Stimulated activated naive CD8-positive, alpha-beta T cell treated with anti-CD3 and anti-CD28 coated beads, Interleukin-15, Interleukin-2, amounts not matched to agents 100 U/mL and 50 U/mL, for 24 hours (primary cell): ENCODE results near the gene ACP6.

Experiments
- ATAC-seq: fragments of 150-1000 bp; cut with Tn5 transposase; one replicate; pipeline ENCODE4 v1.10.0; 2021
- DNase-seq: peaks from one replicate; pipeline ENCODE4 v3.0.0; 2021

The ACP6 gene

GRCh38 chr1:147651466-147651865 is 18.9 kb downstream of the ACP6 start:
- ATAC-seq (no peak), DNase-seq (no peak)

- no peak for ATAC-seq
- no peak for DNase-seq
Observed at GRCh38 chr1:147648933-147649332, 21.4 kb downstream of the ACP6 start.

DNA sequence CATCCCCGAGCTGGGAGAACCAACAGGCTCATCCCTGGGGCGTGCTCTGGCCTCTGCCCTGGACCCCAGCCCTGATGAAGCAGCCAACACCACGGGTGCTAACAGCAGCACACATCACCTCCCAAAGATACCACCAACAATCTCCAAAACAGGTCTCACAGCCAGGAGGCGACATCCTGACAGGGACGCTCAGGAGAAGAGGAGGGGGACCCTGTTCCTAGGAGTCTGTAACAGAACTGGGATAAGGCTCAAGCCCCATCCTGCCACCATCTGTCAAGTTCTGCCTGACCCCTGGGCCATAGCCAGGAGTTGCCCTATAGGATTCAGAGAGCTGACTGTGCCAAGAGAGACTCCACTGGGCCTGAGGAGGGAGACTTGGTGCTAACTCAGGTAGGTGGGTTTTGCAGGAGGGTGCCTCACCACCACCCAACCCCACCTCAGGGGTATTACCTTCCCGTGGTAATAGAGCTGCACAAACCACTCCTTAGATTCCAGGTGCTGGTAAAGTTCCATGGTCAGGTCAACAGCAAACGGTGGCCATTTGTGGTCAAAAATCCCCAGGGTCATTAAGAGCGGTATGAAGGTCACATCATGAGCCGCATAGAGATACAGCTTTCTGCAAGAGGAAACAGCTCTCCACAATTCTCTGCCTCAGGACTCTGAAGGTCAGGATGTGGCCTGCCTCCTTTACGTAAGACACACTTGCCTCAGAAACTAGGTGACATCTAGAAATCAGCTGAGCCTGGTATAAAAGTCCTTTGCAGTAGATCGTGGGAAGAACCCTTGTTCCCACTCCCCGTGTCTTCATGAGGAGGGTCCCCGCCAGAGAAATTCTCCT is 22.3 kb downstream of the ACP6 start:
- ATAC-seq (peak; percentile 82), DNase-seq (peak; percentile 29)

- ATAC-seq, result no peak
- DNase-seq, result no peak
Observed at GRCh38 chr1:147643974-147644373, 26.4 kb downstream of the ACP6 start.

DNA sequence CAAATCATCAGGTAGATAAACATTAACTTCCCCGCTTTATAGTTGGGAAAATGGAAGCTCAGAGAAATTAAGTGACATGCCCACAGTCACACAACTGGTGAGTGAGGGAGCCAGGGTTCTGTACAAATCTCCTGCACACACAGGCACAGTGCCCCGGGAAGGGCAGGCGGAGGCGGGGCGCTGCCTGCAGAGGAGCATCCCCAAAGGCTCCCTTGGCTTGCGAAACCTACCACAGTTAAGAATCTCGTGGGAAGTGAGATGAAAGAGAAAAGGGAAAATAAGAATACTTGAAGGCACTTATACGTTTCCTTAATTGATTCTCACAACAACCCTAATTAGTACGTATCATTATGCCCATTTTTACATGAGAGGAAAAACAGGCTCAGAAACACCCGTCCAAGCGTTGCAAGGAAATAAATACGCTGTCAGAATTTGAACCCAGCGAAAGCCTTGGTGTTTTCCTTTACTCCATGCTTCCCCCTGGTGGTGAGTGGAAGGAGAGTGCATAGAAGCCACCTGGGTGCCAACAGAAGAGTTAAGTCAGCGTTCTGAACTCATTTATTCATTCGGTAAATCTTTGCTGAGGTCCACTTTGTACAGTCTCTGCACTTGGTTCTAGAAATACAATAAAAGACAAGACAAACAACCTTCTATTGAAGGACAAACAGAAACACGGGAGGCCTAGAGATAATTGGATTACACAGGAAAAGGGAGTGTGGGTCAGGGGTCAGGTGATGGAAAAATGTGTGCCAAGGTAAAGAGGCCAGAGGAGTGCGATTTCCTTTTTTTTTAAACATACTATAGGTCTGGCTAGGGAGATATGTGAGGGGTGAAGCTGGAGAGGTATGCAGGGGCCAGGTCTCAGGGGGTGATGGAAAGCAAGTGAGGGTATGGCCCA is 28.4 kb downstream of the ACP6 start:
- DNase-seq, result peak; percentile 59
- no peak for ATAC-seq

- no peak for DNase-seq
- no peak for ATAC-seq
Observed at GRCh38 chr1:147641291-147641690, 29.0 kb downstream of the ACP6 start.

- DNase-seq (peak; percentile 84), ATAC-seq (peak; percentile 99)
Observed at GRCh38 chr1:147640553-147641165, 29.7 kb downstream of the ACP6 start.

- ATAC-seq, result no peak
- no peak for DNase-seq
Observed at GRCh38 chr1:147636314-147636713, 34.0 kb downstream of the ACP6 start.

DNA sequence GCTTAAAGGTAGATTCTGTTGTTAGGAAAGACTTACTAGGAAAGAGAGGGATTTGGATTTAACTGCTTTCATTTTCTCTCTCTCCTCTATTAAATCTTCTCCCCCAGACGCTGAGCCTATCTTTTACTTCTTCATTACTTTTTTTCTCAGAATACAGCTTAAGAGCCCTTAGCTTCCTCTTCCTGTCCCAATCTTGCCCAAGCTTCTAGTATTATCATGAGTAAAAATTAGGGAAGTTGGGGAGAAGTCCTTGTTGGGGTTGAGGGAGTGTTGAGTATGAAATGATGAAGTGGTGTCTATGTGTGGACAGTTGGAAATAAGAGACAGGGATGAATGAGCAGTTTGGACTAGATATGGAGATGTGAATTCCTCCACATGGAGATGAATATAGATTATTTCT is 35.0 kb downstream of the ACP6 start:
- ATAC-seq, result no peak
- DNase-seq, result no peak

- DNase-seq (no peak), ATAC-seq (no peak)
Observed at GRCh38 chr1:147634645-147635044, 35.7 kb downstream of the ACP6 start.

- ATAC-seq, result no peak
- no peak for DNase-seq
Observed at GRCh38 chr1:147633759-147634158, 36.6 kb downstream of the ACP6 start.

DNA sequence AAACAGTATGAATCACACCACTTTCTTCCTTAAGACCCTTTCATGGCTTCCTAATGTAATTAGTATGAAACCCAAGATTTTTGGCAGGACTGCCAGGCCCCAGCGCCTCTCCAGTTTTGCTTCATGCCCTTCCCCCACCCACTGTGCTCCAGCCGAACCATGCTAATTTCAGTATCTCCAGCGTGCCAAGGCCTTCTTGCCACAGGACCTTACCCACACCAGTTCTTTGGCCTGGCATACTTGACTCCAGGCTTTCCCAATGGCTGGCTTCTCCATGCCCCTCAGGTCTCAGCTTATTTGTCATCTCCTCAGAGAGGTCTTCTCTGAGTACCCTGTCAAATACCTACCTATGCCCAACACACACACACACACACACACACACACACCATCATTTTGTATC is 38.5 kb downstream of the ACP6 start:
- ATAC-seq (no peak), DNase-seq (no peak)

- DNase-seq, result no peak
- ATAC-seq, result no peak
Observed at GRCh38 chr1:147630447-147630846, 39.9 kb downstream of the ACP6 start.

DNA sequence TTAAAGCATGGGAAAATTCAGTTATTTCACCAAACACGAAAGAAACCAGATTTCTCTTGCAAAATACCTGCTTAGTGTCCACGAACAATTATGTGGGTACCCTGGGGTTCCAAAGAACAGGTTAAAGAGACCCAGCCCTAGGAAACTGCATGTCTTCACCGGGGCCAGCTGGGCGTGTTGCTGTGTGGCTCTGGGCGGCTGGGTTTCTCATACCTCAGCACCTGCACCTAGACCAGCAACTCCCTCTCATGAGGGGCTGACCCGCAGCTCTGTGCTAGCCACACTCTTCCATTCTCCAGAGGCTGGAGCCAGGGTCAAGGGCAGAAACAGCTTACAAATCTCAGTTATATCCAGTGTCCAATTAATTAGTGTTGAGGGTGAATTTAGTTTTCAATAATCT is 40.3 kb downstream of the ACP6 start:
- ATAC-seq, result no peak
- DNase-seq, result no peak

GRCh38 chr1:147628441-147628840 is 41.9 kb downstream of the ACP6 start:
- DNase-seq (no peak), ATAC-seq (no peak)

DNA sequence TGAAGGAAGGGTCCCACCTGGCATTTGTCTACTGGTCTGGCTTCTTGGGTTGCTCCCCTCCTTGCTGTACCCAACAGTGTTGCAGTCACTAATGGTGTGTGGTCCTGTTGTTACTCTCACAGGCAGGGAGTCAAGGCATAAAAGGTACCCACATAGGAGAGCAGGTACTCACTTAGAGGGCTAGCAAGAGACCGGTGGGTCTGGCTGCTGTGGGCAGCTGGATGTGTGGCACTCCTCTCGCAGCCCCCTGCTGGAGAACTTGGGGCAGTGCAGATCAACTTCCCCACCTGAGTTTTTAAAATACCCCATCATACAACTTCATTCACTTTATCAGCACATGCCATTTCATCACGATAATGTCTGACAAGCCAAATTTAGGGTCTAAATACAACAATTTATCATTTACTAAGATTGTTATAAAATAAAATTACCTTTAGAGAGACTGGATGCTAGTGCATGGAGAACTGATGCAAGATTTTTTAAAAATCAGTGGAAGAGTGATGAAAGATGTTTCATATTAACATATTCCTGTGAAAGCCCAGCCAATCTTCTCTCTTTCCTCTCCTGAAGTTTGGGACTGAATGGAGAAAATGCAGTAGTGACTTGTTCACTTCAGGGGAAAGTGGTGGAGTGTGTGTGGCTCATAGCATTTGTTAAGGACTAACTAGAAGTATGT is 42.8 kb downstream of the ACP6 start:
- ATAC-seq (peak; percentile 68), DNase-seq (peak; percentile 60)

- DNase-seq (no peak), ATAC-seq (no peak)
Observed at GRCh38 chr1:147626739-147627138, 43.6 kb downstream of the ACP6 start.

GRCh38 chr1:147626291-147626690 is 44.0 kb downstream of the ACP6 start:
- no peak for ATAC-seq
- DNase-seq, result no peak

GRCh38 chr1:147625362-147625995 is 44.8 kb downstream of the ACP6 start:
- ATAC-seq (no peak), DNase-seq (no peak)

DNA sequence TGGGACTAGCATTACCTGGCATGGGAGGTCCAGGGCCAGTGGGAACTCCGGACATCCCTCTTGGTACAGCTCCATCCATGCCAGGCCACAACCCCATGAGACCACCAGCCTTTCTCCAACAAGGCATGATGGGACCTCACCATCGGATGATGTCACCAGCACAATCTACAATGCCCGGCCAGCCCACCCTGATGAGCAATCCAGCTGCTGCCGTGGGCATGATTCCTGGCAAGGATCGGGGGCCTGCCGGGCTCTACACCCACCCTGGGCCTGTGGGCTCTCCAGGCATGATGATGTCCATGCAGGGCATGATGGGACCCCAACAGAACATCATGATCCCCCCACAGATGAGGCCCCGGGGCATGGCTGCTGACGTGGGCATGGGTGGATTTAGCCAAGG is 45.8 kb downstream of the ACP6 start:
- ATAC-seq (no peak), DNase-seq (no peak)

GRCh38 chr1:147624011-147624410 is 46.3 kb downstream of the ACP6 start:
- ATAC-seq (no peak), DNase-seq (no peak)

- DNase-seq, result no peak
- ATAC-seq, result no peak
Observed at GRCh38 chr1:147622731-147623130, 47.6 kb downstream of the ACP6 start.
